Gastrocnemius medialis (tissue), 4 donors: ENCODE results near the gene ERMP1.

Experiments used
- POLR2A ChIP-seq, 2 donors: fragments of 450-650 bp; IDR thresholded peaks; one replicate each; pipeline ENCODE4 v1.6.1; 2017; ENCODE audit warnings: antibody characterized with exemption in 2 of 2, mild to moderate bottlenecking in 2 of 2, moderate library complexity in 2 of 2
- TF ChIP-seq, protein P1 (sequence below), 5 experiments: fragments of 450-650 bp in 3 of 5; fragments of 200-600 bp in 2 of 5; sonication (generic) in 2 of 5; IDR thresholded peaks in 4 of 5; conservative IDR thresholded peaks in 1 of 5; 1 replicate in 4 of 5; 2 replicates in 1 of 5; pipeline ENCODE4 v1.5.1; 2016 to 2019; ENCODE audit warnings: antibody characterized with exemption in 5 of 5, mild to moderate bottlenecking in 3 of 5, moderate library complexity in 3 of 5

DNA sequence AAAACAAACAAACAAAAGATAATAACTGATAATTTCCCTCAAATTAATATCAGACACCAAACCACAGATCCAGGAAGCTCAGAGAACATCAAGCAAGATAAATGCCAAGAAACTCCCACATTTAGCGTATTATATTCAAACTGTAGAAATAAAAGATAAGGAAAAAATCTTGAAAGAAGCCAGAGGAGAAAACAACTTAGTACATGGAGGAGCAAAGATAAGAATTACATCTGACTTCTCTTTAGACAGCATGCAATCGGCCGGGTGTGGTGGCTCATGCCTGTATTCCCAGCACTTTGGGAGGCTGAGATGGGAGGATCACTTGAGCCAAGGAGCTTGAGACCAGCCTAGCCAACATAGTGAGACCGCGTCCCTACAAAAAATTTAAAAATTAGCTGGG lies 40.5 kb upstream of the ERMP1 start:
- TF ChIP-seq, protein P1, sequence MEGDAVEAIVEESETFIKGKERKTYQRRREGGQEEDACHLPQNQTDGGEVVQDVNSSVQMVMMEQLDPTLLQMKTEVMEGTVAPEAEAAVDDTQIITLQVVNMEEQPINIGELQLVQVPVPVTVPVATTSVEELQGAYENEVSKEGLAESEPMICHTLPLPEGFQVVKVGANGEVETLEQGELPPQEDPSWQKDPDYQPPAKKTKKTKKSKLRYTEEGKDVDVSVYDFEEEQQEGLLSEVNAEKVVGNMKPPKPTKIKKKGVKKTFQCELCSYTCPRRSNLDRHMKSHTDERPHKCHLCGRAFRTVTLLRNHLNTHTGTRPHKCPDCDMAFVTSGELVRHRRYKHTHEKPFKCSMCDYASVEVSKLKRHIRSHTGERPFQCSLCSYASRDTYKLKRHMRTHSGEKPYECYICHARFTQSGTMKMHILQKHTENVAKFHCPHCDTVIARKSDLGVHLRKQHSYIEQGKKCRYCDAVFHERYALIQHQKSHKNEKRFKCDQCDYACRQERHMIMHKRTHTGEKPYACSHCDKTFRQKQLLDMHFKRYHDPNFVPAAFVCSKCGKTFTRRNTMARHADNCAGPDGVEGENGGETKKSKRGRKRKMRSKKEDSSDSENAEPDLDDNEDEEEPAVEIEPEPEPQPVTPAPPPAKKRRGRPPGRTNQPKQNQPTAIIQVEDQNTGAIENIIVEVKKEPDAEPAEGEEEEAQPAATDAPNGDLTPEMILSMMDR (IDR thresholded peaks at IDR 0.05 in 4 of 5, conservative IDR thresholded peaks at IDR 0.05 in 1 of 5): no peak
- no peak for TF ChIP-seq POLR2A (IDR thresholded peaks at IDR 0.05)
